ENCODE measurements around the gene LDB3.

- TF ChIP-seq CTCF (IDR thresholded peaks at IDR 0.05) (no peak), EP300 (IDR thresholded peaks at IDR 0.05) (no peak), POLR2A (IDR thresholded peaks at IDR 0.05) (no peak), POLR2AphosphoS5 (IDR thresholded peaks at IDR 0.05) (no peak)
Observed at GRCh38 chr10:86721232-86721631, 52.9 kb downstream of the LDB3 start.
